Measurements from ENCODE around the gene SPAG8. TPM values are rescaled to one million over a fixed set of nuclear protein-coding genes. Genes with fewer than 3 reads are reported as not detected.

Gene SPAG8
- total and polyA plus RNA-seq, 9 of the 15 experiments (the other 6 are each of a cell fraction or from before 2014, with no cell fraction given) = 0.03 to 0.47 (median 0.21) TPM

GRCh38 chr9:35827486-35827885 is 15.4 kb upstream of the SPAG8 start:
- Histone ChIP-seq H2AFZ (ENCODE audit: low read depth, low read length) (no peak overlapping the region), H3K27me3 (ENCODE audit: control insufficient read depth in 2 of 2, insufficient read depth in 2 of 2, low read length in 2 of 2) (no peaks in the 10 kb centered on the region), H3K27ac (ENCODE audit: extremely low read depth, low read depth, low read length) (no peak overlapping the region), H3K9me1 (ENCODE audit: control insufficient read depth, insufficient read depth, low read length) (no peaks in the 10 kb centered on the region), H3K4me1 (replicated peaks in 1 of 2; ENCODE audit: control insufficient read depth in 2 of 2, insufficient read depth in 2 of 2, low read length in 2 of 2) (peaks cover 0 to 12% of the 10 kb centered on the region in 2 experiments; a peak in 3 of 5 replicates), H3K79me2 (ENCODE audit: control insufficient read depth, insufficient read depth, low read length) (no peaks in the 10 kb centered on the region), H3K9ac (ENCODE audit: insufficient read depth in 1 of 2, low read depth in 2 of 2, low read length in 2 of 2) (no peak overlapping the region), H3K4me3 (no peak overlapping the region), H3K9me3 (replicated peaks; ENCODE audit: control insufficient read depth, insufficient read depth, low read depth, low read length) (no peaks in the 10 kb centered on the region), H4K20me1 (replicated peaks; ENCODE audit: control insufficient read depth, insufficient read depth, low read length) (no peaks in the 10 kb centered on the region), H3K36me3 (ENCODE audit: control insufficient read depth, insufficient read depth, low read length) (no peaks in the 10 kb centered on the region), H3K4me2 (ENCODE audit: insufficient read depth, low read length) (no peak overlapping the region)
- no peak for ATAC-seq
- ChIA-PET CTCF (ENCODE audit: low intra/inter-chr PET ratio) (interaction anchor here (2.4 kb wide), 1 partner anchor 54 kb away, joined by 19 read pairs; no protein-coding TSS in a partner anchor), POLR2A (no interaction called here)
- in situ Hi-C loops (cut with MboI) (no loop called here), intact Hi-C loops (cut with micrococcal nuclease) (loop anchor here (2.0 kb wide), 1 partner anchor 55 kb away; no protein-coding TSS in a partner anchor)
- FAIRE-seq = no peak
- 31% methylated on average over 3 of the region's 3 CpGs for WGBS (ENCODE audit: insufficient coverage, low coverage, missing lambda C conversion rate)
- DNase-seq (ENCODE audit: extremely low read depth in 1 of 4, low spot score in 3 of 4) = no peak
- no TSS peak for BruUV-seq (replicated peaks)
- TF ChIP-seq ZNF764 (CRISPR knock-in tag; IDR thresholded peaks at IDR 0.05; ENCODE audit: low read depth) (no peak), ZNF212 (CRISPR knock-in tag; IDR thresholded peaks at IDR 0.05) (no peak), RUNX1 (IDR thresholded peaks at IDR 0.05; ENCODE audit: low read depth) (no peak), ZNF778 (CRISPR knock-in tag; IDR thresholded peaks at IDR 0.05) (no peak), NR1H2 (CRISPR knock-in tag; IDR thresholded peaks at IDR 0.05) (no peak), KDM2B (CRISPR knock-in tag; IDR thresholded peaks at IDR 0.05) (no peak), ZNF133 (CRISPR knock-in tag; IDR thresholded peaks at IDR 0.05) (no peak), POLR2B (IDR thresholded peaks at IDR 0.05; ENCODE audit: low read depth, partially characterized antibody) (no peak), ZNF311 (CRISPR knock-in tag; IDR thresholded peaks at IDR 0.05) (no peak), CBX1 (IDR thresholded peaks at IDR 0.05; ENCODE audit: low read depth) (no peak), SMARCE1 (IDR thresholded peaks at IDR 0.05) (no peak), CHD7 (IDR thresholded peaks at IDR 0.05; ENCODE audit: low read depth, low read length) (no peak), ZBTB7A (IDR thresholded peaks at IDR 0.05; ENCODE audit: borderline replicate concordance, control insufficient read depth, low read depth, low read length) (no peak), MAZ (CRISPR knock-in tag; conservative IDR thresholded peaks at IDR 0.05 in 1 of 2, IDR thresholded peaks at IDR 0.05 in 1 of 2) (no peak)

Measured in K562 (cell line).